Inflammatory macrophage treated with lipopolysaccharide for 4 hours (primary cell): ENCODE measurements around the gene SLC39A11.
"Not testable (repeated sequence)": the region's sequence is repeated elsewhere in the genome, so short reads cannot be mapped to it uniquely, and the experiment has no call there.

Experiments
- DNase-seq: peaks from one replicate; pipeline ENCODE4 v3.0.0-alpha.2; 2020

The SLC39A11 gene

DNA sequence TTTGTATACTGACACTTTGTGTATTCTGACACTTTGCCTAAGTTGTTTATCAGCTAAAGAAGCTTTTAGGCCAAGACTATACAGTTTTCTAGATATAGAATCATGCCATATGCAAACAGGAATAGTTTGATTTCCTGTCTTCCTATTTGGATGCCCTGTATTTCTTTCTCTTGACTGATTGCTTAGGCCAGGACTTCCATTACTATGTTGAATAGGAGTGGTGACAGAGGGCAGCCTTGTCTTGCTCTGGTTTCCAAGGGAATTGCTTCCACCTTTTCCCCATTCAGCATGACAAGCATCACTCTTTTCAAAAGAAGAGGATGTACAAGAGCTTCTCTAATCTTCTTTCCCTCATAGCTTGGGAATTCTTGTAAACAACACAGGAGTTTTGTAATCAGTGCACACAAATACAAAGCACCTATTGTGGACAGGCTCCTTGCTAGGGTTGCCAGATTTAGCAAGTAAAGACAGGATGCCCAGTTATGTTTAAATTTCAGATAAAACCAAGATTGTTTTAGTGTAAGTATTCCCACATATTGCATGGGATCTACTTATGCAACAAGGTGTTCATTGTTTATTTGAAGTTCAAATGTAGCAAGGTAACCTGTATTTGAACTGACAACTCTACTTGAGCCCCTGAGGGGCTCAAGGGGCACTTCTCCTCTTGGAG, 233.5 kb downstream of the SLC39A11 start:
- no peak for DNase-seq

GRCh38 chr17:72853440-72854415, 238.8 kb downstream of the SLC39A11 start:
- DNase-seq: no peak

DNA sequence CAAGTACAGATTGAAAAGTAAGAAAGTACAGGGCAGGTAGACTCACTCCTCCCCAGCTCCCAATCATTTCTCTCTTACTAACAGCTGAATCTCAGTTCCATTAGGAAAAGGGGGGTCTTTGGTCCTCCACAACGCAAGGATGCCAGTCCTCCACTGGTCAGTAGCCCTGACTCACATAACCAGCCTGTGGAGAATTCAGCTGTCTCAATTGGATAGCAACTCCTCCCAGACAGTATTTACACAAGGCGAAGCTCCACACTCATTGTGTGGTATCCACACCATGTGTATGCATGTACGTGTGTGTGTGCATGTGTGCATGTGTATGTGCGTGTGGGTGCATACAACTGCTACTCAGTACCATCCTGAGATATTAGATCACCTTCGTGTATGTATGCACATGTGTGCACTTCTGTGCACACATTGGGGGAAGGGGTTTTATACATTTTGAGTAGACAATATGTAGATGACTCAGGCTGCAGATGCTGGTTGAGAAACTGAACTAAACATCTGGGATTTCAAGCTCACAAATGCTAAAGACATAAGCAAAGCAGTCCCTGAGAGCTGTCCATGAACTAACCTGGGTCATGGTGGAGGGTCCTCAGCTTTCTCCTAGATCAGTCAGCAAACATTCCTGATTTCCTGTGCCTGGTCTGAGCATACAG, 240.1 kb downstream of the SLC39A11 start:
- no peak for DNase-seq

GRCh38 chr17:72850410-72851118, 241.9 kb downstream of the SLC39A11 start:
- no peak for DNase-seq

DNA sequence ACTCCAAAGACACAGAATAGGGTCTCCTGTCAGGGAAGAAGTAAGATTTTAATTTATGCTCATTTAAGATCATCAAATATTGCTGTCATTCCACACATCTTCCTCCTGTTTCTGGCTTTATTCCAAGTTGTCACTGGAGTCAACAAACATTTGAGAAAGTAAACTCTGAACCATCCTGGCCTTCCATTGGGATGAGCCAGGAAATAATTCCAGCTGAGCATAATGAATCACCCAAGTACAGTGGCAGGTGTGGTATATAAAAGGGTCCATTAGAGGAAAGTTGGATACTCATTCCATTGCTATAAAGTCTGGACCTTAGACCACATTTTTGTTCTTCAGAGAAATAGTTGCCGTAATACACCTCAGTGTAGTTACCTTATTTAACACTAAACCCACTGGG, 246.1 kb downstream of the SLC39A11 start:
- DNase-seq: no peak

DNA sequence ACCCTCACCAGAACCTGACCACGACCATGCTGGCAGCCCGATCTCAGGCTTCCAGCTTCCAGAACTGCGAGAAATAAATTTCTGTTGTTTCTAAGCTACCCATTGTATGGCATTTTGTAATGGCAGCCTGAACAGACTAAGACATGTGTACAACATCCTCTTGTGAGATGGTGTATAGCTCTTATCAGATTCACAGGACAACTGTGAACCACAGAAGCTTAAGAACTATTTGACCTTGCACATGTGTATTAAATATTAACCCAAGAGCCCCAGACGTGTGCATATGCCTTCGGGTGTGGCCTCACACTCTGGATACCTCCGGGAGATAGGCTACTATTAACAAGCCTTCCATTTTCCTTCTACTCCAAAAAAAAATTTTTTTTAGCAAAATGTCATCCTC, 248.9 kb downstream of the SLC39A11 start:
- DNase-seq: no peak

- DNase-seq: no peak
Measured at GRCh38 chr17:72840019-72840418, 252.5 kb downstream of the SLC39A11 start.

DNA sequence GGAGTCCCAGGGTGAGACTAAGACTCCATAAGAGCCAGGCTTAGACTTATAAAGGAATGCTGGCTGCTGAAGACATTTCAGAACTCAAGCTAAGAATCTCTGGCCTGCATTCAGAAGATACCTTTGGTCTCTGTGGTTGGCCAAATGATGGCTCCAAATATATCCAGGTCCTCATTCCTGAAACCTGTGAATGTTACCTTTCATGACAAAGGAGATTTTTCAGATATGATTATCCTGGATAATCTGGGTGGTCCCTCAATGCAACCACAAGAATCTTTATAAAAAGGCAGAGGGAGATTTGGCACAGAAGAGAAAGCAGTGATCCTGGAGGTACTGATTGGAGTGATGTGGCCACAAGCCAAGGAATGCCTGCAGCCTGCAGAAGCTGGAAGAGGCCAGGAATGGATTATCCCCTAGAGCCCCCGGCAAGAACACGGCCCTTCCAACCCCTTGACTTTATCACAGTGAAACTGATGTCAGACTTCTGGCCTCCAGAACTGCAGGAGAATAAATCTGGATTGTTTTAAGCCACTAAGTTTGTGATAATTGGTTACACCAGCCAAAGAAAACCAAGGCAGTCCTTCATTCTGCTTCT, 253.3 kb downstream of the SLC39A11 start:
- DNase-seq: no peak

- DNase-seq: no peak
Measured at GRCh38 chr17:72838581-72838980, 253.9 kb downstream of the SLC39A11 start.

DNA sequence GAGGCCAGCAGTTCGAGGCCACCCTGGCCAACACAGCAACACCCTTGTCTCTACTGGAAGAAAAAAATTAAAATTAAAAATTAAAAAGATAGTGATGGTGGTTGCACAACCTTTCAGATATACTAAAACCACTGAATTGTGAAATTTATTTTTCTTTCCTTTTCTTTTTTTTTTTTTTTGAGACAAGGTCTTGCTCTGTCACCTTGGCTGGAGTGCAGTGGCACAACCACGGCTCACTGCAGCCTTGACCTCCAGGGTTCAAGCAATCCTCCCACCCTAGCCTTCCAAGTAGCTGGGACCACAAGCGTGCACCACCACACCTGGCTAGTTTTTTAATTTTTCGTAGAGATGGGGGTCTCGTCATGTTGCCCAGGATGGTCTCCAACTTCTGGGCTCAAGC, 254.4 kb downstream of the SLC39A11 start:
- DNase-seq: no peak

DNA sequence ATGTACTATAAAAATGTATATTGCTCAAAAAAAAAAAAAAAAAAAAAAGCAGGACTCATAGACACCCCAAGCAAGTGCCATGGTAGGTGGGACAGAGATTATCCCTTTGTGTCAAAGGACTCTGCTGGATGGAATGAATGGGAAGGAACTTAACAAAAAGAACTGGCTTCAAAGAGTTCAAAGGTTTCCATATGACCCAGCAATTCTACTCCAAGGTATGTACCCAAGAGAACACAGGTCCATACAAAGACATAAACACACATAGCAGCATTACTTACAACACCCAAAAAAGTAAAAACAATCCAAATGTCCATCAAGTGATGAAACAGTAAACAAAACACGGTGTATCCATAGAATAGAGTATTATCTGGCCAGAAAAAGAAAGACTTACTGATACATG, 255.2 kb downstream of the SLC39A11 start:
- DNase-seq: no peak

DNA sequence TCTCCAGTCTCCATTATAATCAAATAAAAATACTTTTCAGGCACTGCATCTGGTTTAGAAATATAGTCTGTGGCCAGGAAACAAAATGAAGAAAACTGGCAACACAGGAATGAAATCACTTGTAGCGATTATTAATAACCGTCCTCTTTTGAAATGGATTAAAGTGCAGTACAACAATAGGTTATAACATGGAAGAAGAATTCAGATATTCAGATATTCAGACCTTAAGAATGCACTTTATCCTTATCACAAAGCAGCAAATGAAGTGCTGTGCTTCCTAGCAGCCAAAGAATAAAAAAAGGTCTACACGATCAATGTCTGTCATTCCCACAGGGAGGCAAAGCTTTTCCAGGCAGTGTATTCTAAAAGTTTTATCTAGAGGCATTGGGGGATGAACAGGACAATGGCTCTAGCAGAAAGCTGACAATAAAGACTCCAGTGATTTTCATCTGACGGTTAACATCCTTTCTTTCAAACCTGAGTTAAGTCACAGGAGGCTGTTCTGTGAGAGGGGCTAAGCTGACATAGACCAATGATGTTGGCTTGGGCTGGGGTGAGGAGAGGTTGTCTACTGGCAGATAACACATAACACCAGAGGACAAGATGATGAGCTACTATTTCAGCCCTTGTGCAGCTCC, 259.2 kb downstream of the SLC39A11 start:
- no peak for DNase-seq

- no peak for DNase-seq
Measured at GRCh38 chr17:72832306-72832705, 260.2 kb downstream of the SLC39A11 start.

- DNase-seq: no peak
Measured at GRCh38 chr17:72829883-72830282, 262.6 kb downstream of the SLC39A11 start.

DNA sequence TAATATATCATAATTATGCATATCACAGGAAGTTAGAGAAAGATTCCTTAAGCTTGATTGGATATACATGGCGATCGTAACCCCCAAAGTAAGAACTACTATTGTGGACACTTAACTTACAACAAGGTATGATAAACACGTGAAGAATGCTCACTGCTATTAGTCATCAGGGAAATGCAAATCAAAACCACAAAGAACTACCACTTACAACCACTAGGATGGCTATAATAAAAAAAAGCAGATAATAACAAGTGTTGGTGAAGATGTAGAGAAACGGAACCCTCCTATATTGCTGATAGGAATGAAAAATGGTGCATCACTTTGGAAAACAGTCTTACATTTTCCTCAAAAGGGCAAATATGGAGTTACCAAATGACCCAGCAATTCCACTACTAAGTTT, 265.9 kb downstream of the SLC39A11 start:
- no peak for DNase-seq

DNA sequence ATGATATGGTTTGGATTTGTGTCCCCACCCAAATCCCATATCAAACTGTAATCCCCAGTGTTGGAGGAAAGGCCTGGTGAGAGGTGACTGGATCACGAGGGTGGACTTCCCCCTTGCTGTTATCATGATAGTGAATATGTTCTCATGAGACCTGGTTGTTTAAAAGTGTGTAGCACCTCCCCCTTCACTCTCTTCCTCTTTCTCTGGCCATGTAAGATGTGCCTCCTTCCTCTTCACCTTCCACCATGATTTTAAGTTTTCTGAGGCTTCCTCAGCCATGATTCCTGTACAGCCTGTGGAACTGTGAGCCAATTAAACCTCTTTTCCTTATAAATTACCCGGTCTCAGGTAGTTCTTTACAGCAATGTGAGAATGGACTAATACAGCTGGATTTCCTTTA, 266.4 kb downstream of the SLC39A11 start:
- DNase-seq: not testable (repeated sequence)

DNA sequence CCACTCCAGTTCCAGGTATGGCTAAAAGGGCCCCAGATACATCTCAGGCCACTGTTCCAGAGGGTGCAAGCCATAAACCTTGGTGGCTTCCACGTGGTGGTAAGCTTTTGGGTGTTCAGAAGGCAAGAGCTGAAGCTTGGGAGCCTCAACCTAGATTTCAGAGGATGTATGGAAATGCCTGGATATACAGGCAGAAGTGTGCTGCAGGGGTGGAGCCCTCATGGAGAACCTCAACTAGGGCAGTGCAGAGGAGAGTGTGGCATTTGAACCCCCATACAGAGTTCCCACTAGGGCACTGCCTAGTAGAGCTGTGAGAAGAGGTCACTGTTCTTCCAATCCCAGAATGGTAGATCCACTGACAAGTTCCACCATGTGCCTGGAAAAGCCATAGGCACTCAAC, 267.3 kb downstream of the SLC39A11 start:
- DNase-seq: no peak

- DNase-seq: not testable (repeated sequence)
Measured at GRCh38 chr17:72824267-72824666, 268.2 kb downstream of the SLC39A11 start.

DNA sequence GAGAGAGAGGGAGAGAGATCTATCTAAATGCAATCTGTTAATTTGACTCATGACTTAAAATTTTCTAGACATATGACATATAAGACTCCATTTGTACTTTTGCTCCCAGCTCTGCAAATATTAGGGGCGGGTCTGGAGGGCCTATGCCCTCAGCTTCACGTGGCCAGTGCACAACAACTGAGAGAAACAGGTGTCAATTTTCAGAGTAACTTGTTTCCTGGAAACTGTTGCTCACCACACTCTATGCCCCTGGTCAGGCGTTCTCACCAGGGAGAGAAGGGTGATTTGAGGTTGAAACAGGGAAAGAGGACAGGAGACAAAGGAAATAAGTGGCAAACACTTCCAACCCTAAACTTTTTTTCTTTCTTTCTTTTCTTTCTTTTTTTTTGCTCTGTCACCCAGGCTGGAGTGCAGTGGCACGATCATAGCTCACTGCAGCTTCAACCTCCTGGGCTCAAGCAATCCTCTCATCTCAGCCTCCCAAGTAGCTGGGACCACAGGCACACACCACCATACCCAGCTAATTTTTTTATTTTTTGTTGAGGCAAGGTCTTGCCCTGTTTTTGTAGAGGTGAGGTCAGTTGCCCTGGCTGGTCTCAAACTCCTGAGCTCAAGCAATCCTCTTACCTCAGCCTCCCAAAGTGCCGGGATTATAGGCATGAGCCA, 270.0 kb downstream of the SLC39A11 start:
- no peak for DNase-seq

GRCh38 chr17:72816406-72816805, 276.1 kb downstream of the SLC39A11 start:
- no peak for DNase-seq

- no peak for DNase-seq
Measured at GRCh38 chr17:72813481-72813880, 279.0 kb downstream of the SLC39A11 start.
